HG02623 (cell line): ENCODE results near the gene KMT2D.

Experiments used
- ATAC-seq: cut with Tn5 transposase; IDR thresholded peaks from one replicate; pipeline ENCODE4 v1.9.1; 2021; ENCODE audit warnings: moderate library complexity; ENCODE audit not compliant: unreplicated experiment

The KMT2D gene

DNA sequence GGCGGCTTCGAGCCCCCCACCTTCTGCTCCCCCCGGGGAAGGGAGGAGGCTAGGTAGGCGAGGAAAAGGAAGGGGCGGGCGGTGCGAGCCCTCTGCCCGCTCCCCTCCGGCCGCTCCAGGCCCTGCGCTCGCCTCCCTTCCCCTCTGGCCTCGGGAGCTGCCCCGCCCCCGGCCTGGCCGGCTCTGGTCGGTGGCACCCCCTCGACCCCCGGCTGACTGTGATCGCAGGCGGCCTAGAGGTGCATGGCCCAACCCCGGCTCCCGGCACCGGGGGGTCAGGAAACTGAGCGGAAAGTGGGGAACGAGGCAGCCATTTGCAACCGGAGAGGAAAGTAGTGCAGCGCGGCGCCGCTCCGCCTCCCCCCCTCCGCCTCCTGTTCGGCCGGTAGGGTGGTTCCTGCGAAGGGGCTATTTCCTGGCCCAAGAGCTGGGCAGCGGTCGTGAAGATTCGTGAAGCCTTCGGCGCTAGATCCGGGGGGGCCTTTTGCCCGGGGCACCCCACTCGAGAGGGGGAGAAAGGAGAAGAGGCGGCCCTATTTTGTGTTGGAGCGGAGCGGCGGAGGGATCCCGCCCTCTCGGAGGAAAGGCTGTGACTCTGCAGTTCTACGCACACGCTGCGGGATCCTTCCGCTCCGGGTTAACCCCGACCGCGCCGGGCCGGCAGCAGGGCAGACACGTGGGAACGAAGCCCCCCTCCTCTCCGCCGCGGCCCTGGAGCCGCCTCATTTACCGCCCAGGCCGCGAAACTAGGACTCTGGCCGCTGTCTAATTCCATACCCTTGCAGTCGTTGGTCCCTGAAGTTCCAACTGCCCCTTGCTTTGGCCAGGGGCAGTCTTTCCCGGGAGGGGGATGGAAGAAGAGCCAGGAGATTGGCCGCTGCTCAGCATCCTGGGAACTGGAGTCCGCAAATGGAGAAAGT, at the start of gene KMT2D:
TSS of gene KMT2D (minus strand) at position 558 of the 920 bp plus-strand sequence. CDS start 5,470 bp downstream, outside the sequence.
- peak; percentile 33 for ATAC-seq

DNA sequence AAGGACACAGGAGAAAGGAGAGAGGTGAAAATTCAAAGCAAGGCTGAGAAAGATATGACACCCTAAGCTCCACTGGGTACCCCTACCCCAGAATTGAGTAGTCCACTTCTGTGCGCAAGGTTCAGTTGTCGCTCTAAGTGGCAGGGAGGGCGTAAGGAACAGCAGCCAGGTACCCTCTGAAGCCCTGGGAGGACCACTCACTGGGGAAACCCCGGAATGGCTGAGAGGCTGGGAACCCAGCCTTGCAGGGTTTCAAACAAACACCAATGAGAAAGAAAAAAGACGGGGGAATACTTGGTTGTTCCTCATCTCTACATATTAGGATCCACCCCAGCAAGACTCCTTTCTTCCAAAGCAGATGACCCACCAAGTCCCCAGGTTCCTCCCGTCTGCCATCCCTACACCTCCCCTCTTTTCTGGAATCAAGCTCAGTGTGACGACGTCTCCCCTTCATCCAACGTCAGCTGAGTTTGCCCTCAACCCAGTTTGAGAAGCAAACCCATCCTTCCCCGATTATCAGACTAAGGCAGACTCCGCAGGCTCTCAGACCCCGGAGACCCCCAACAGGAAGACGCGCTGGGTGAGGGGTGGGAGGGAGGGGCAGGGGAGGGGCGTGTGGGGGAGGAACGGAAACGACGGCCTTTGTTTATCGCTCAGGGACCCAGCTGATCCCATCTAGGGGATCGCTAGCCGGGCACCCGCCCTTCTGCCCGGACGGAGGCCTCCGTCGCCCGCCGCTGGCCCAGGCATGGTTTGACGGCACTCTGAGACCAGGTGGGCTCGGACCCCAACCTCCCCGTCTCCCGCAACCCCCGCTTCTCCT, 49.3 kb upstream of the KMT2D start:
- ATAC-seq = no peak

DNA sequence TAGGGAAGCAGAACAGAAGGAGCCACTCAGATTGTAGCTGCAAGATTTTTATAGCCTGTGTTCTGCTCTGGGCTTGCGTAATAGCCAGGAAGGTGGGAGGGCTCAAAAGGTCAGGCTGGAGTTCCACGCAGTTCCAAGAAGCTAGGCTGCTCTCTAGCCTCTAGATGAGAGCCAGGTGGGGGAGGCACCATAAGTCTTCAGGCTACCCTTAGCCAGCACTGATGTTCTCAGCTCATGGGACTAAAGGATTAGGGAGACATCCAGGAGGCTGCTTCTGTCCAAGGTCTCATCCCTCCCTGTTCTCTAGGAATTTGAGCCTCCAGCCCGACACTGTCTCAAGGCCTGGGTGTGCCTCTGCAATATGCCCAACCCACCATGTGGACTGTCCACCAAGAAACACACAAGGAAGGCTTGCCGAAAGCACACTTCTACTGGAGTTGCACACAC, 48.4 kb upstream of the KMT2D start:
- no peak for ATAC-seq

DNA sequence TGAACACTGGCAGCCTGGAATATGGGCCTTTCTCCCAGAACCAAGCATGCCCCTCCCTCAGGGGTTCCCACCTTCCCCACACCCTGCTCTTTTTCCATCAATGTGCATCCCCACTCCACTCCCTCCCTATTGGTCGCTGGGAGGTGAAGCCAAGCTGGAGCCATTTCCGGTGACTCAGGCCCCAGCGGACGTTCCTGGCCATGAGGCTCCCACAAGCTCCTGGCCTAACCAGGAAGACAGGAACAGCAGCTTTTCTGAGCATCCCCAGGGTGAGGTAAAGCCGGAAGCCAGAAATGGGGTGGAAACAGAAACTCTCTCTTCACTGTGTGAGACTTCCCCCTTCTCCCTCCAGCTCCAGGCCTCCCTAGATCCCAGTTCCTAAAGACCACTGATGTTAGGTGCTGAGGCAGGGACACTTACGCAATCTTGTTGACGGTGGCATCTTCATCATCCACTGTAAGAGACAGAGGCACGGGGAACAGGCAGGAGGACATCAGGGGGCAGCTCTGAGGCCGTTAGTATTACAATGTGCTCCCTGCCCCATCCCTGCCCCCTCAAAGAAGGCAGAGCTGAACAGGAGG, 45.0 kb upstream of the KMT2D start:
- ATAC-seq = no peak

- ATAC-seq = no peak
These were observed 44.2 kb upstream of the KMT2D start for GRCh38 chr12:49104822-49105221.

DNA sequence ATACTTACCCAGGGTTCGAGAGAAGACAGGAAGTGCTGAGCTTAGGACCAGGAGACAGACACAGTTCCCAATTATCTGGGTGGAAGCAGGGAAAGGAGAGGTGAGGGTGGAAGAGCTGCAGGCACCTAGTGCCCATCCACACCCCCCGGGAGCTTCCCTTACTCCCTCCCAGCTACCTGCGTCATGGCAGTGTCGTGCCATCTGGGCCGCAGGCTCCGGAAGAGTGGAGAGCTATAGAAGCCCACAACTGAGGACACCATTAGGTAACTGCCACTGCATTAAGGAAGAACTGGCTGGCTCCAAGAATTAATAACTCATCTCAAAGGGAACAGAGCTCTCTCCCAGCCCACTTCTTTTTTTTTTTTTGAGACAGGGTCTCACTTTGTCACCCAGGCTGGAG, 39.8 kb upstream of the KMT2D start:
- ATAC-seq = no peak

DNA sequence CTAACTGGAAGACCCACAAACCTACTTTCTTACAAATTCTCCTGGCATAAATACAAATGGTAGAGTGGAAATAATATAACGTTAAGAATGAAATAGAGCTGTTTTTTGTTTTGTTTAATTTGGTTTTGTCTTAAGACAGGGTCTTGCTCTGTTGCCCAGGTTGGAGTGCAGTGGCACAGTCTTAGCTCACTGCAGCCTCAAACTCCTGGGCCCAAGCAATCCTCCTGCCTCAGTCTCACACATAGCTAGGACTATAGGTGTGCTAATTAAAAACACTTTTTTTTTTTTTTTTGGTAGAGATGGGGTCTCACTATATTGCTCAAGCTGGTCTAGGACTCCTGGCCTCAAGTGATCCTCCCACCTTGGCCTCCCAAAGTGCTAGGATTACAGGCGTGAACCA, 38.1 kb upstream of the KMT2D start:
- ATAC-seq = no peak

DNA sequence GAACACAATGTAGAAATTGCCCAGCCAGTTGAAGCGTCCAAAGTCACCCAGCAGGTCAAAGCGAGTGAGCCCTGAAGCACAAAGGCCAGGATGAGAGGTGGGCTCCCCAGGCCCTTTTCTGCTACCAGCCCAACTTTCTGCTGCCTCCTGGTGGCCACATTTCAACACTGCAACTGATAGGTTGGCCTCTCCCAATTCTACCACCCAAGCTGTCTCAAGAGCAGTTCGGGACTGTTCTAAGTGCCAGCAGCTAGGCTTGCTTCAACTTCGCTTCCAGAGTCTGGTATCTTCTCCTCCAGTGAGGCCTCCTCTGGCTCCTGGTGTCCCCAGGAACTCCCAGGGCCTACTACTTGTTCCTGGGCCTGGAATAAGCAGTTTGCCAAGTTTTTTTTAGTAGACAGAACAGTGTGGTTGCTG, 37.4 kb upstream of the KMT2D start:
- no peak for ATAC-seq

DNA sequence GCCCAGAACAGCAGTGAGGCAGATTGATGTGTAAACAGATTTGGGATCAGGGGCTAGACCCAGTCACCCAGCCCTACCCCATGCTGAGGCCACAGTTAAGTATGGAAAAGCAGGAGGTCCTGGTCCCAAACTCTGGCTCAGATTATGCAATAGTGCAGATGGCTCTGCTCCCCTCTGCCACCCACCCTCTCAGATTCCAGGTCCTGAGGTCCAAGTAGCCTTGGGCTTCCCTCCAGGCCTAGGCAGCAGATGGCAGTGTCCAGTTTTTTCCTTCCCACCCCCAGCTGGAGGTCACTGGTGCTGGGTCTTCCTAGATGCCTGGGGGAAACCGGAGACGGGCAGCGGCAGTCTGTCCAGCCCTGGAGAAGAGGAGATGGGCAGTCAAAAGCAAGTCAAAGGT, 36.8 kb upstream of the KMT2D start:
- no peak for ATAC-seq

GRCh38 chr12:49094975-49095365, 34.4 kb upstream of the KMT2D start:
- no peak for ATAC-seq

DNA sequence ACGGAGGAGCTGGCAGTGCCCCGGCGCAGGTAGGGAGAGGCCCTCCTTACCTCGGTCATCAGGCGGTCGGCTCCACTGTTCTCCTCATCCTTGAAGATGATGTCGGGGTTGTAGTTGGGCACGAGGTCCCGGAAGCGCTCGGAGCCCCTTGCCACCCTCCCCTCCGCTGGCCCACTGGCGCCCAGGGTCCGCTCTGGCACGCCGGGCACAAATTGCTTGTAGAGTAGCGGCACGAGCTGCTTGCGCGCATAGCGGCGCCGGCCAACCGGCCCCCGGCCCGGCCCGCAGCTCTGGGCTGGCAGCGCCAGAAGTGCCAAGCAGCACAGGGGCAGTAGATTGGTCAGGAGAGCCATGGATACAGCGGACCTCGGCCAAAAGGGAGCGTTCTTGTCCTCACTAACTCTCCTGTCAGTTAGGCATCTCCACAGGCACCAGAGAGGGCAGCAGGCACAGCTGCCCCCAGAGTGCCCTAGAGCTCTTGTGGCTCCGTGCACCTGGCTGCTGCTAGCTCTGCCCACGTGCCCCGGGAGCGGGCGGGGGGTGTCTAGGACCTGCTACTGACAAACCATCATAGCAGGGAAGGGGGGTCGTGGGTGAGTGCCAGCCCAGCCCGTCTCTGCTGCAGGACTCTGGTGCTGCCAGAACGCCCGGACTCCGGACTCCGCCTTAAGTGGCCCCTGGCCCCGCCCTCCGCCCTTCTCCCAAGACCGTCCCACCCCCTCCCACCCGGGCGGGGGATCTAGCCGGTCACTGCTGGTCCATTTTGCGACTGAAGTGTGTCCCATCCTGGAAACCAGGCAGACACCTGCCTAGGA, 33.8 kb upstream of the KMT2D start, which contains the start of gene DHH:
TSS of gene DHH (minus strand) at position 642 of the 815 bp plus-strand sequence. CDS start at position 353, 289 bp downstream.
- ATAC-seq = no peak

- ATAC-seq = no peak
These were observed 33.2 kb upstream of the KMT2D start for GRCh38 chr12:49093792-49094159.

- ATAC-seq = no peak
These were observed 32.3 kb upstream of the KMT2D start for GRCh38 chr12:49092816-49093406.

DNA sequence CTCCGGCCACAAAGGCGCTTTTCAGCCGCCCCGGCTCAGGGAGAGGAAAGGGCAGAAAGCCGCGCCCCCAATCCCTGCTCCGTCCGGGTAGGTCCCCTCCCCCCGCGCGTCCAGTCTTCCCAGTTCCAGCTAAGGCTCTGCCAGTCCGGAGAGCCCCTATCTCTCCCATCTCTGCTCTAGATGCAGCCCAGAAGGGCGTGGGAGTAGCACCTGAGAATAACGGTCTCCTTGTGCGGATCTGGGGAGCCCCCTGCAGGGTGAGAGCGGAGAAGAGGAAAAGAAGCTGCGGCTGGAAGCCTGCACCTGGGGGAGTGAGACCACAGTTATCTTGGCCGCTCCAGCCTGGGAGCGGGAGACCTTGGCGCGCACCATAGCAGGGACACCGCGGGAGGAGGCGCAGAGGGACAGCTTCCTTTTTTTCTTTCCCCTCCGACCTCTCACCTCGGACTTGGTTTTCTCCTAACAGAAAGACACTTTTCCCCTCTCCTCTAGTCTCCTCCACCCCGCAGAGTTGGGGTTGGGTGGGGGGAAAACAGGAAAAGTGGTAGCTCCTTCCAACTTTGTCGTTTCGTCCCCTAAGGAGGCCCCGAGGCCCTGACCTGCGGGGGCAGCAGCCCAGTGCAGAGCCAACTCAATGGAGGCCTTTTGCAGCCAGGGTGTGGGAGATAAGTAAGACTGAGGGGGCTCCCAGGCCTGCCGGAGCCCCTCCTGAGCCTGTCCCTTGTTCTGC, 31.7 kb upstream of the KMT2D start:
- ATAC-seq = no peak

GRCh38 chr12:49091836-49092085, 31.2 kb upstream of the KMT2D start:
- no peak for ATAC-seq

DNA sequence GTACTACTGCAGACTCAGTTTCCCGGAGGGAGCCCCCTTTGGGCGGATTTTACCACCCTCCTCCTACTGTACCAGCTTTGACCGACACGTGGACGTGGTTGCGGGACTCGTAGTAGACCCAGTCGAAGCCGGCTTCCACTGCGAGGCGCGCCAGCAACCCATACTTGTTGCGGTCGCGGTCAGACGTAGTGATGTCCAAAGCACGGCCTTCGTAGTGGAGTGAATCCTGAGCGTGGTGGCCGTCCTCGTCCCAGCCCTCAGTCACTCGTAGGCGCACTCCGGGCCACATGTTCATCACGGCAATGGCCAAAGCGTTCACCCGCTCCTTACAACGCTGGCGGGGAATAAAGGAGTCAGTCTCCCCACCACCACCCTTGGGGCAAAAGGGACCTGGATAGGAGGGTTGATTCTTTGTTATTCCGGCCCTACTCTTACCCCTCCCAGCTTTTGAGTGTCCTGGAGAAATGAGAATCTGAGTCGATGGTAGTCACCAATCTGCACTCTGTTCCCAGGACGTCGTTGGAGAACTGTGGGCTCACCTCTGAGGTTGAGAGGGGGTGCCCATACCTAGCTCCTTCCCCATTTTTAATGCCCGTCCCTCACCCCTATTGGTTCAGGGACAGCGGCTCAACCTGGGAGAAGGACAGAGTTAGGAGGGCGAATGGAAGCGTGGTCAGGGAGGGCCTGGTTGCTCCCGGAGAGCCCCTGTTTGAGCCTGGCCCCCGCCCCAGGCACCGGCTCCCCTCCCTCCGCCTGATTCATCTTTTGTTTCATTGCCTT, 30.7 kb upstream of the KMT2D start:
- ATAC-seq = no peak

GRCh38 chr12:49089821-49090773, 29.5 kb upstream of the KMT2D start:
- no peak for ATAC-seq

DNA sequence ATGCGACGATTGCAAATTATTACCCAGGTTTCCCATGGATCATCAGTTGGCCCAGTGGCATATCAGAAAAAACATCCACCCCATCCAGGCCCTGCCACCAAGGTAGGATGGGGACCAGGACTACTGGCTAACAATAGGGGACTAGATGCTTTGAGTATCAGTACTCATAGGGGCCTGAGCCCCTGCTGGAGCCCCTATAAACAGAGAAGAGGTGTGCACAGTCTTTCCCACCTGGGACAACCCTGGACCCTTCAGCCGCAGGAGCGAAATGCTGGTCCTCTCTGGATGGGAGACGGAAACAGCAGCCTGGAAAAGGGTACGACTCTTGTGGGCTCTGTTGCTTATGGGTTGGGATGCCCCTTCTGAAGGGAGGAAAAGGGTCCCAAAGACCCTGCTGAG, 28.3 kb upstream of the KMT2D start:
- ATAC-seq = no peak
